Nephron progenitor cell (in vitro differentiated cells): ENCODE data around the gene POLG.

Experiments used
- DNase-seq: peaks from one replicate; pipeline ENCODE4 v3.0.0; 2021
- H3K27ac Mint-ChIP-seq: 2 replicates; pipeline ENCODE4 v1.8.0; 2021; ENCODE audit warnings: mild to moderate bottlenecking, moderate library complexity, mixed read lengths
- H3K27me3 Mint-ChIP-seq: 2 replicates; pipeline ENCODE4 v1.8.0; 2021; ENCODE audit warnings: mild to moderate bottlenecking, low read depth, mixed read lengths; ENCODE audit not compliant: poor library complexity
- H3K36me3 Mint-ChIP-seq: 2 replicates; pipeline ENCODE4 v1.8.0; 2021; ENCODE audit warnings: low read depth, mixed read lengths
- H3K4me1 Mint-ChIP-seq: 2 replicates; pipeline ENCODE4 v1.8.0; 2021; ENCODE audit warnings: mixed read lengths
- H3K4me3 Mint-ChIP-seq: 2 replicates; pipeline ENCODE4 v1.8.0; 2021; ENCODE audit warnings: mild to moderate bottlenecking, moderate library complexity, mixed read lengths
- H3K9me3 Mint-ChIP-seq: 2 replicates; pipeline ENCODE4 v1.8.0; 2021; ENCODE audit warnings: mild to moderate bottlenecking, moderate library complexity, mixed read lengths
- CTCF ChIP-seq: fragments of 200-600 bp; sonication (generic); IDR thresholded peaks from 2 replicates; pipeline ENCODE4 v1.5.0; 2021; ENCODE audit warnings: antibody characterized with exemption

Gene POLG

GRCh38 chr15:89379818-89380217, 45.2 kb upstream of the POLG start:
- Mint-ChIP-seq H3K9me3 (no peaks in the 10 kb centered on the region), H3K27me3 (peaks cover 100% of the 10 kb centered on the region), H3K27ac (no peak overlapping the region), H3K4me3 (peak overlapping the region; percentile 67), H3K4me1 (no peaks in the 10 kb centered on the region), H3K36me3 (no peaks in the 10 kb centered on the region)
- no peak for DNase-seq
- TF ChIP-seq CTCF = no peak

- Mint-ChIP-seq H3K4me3 (peak overlapping the region; percentile 67), H3K9me3 (no peaks in the 10 kb centered on the region), H3K27me3 (peaks cover 100% of the 10 kb centered on the region), H3K4me1 (no peaks in the 10 kb centered on the region), H3K27ac (no peak overlapping the region), H3K36me3 (no peaks in the 10 kb centered on the region)
- TF ChIP-seq CTCF = no peak
- no peak for DNase-seq
Observed at GRCh38 chr15:89379251-89379695, 44.6 kb upstream of the POLG start.

GRCh38 chr15:89378296-89379151, 43.9 kb upstream of the POLG start:
- no peak overlapping the region for H3K27ac Mint-ChIP-seq
- no peaks in the 10 kb centered on the region for H3K9me3 Mint-ChIP-seq
- peak; percentile 51 for DNase-seq
- no peaks in the 10 kb centered on the region for H3K4me1 Mint-ChIP-seq
- peaks cover 100% of the 10 kb centered on the region for H3K27me3 Mint-ChIP-seq
- no peak for TF ChIP-seq CTCF
- peak overlapping the region; percentile 73 for H3K4me3 Mint-ChIP-seq
- H3K36me3 Mint-ChIP-seq = no peaks in the 10 kb centered on the region

- Mint-ChIP-seq H3K36me3 (no peaks in the 10 kb centered on the region), H3K4me3 (peak overlapping the region; percentile 73), H3K9me3 (no peaks in the 10 kb centered on the region), H3K27ac (no peak overlapping the region), H3K4me1 (no peaks in the 10 kb centered on the region), H3K27me3 (peaks cover 100% of the 10 kb centered on the region)
- TF ChIP-seq CTCF = no peak
- no peak for DNase-seq
Observed at GRCh38 chr15:89377842-89378295, 43.2 kb upstream of the POLG start.

- no peak for TF ChIP-seq CTCF
- Mint-ChIP-seq H3K27ac (no peak overlapping the region), H3K27me3 (peaks cover 100% of the 10 kb centered on the region), H3K9me3 (no peaks in the 10 kb centered on the region), H3K36me3 (no peaks in the 10 kb centered on the region), H3K4me3 (no peak overlapping the region), H3K4me1 (no peaks in the 10 kb centered on the region)
- no peak for DNase-seq
Observed at GRCh38 chr15:89377024-89377841, 42.6 kb upstream of the POLG start.
